ENCODE results near the gene SSC5D. TPM values are rescaled to one million over a fixed set of nuclear protein-coding genes. Genes with fewer than 3 reads are reported as not detected.

The SSC5D gene
- total RNA-seq, 2 experiments from 2014 or later: 0.50 to 2.7 TPM

DNA sequence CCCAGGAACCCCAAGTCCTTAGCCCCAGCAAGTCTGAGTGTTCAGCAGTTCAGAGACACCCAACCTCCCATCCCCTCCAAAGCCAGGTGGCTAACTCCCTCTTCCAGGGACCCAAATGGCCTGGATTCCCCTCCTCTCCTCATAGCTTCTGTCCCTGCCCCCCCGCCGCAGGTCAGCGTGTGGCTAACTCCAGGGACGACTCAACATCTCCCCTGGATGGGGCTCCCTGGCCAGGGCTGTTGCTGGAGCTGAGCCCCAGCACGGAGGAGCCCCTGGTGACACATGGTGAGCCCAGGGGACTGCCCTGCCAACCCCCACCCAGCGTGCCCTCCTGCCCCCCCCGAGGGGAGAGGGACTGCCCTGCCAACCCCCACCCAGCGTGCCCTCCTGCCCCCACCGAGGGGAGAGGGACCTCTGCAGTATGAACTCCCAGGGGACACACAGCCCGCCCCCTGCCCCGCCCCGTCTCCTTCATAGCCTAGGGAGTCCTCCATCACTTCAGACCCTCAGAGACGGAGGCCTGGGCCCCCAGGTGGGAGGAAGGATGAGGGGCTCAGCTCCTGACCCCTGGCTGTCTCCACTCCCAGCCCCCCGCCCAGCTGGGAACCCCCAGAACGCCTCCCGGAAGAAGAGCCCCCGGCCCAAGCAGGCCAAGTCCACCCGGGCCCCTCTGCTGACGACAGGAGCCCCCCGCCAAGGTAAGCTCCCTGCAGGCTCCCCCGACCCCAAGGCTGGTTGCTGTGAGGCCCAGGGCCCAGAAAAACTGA lies 1.7 kb downstream of the SSC5D start:
- Histone ChIP-seq H3K4me3 (ENCODE audit: low read depth, low read length, poor library complexity, severe bottlenecking) (no peak overlapping the region), H2AFZ (ENCODE audit: low read length) (no peak overlapping the region), H3K9me3 (ENCODE audit: low read length) (no peaks in the 10 kb centered on the region), H3K79me2 (ENCODE audit: insufficient read depth, low read depth, low read length) (no peaks in the 10 kb centered on the region), H3K4me1 (ENCODE audit: insufficient read depth, low read length, poor library complexity, severe bottlenecking) (peaks cover 26% of the 10 kb centered on the region), H3K4me2 (ENCODE audit: low read length) (no peak overlapping the region), H4K20me1 (ENCODE audit: insufficient read depth, low read length) (no peaks in the 10 kb centered on the region), H3K36me3 (ENCODE audit: insufficient read depth, low read length) (no peaks in the 10 kb centered on the region), H3K9me2 (ENCODE audit: insufficient read depth, low read length) (no peaks in the 10 kb centered on the region), H3K27ac (ENCODE audit: low read depth, low read length, poor library complexity, severe bottlenecking) (no peak overlapping the region)
- no peak for DNase-seq (ENCODE audit: low spot score)
- CTCF ChIA-PET (ENCODE audit: unreplicated experiment): no interaction called here
- POLR2A ChIA-PET: no interaction called here
- intact Hi-C loops (cut with micrococcal nuclease; ENCODE audit: unreplicated experiment): no loop called here
- no peak for TF ChIP-seq EZH2phosphoT487 (IDR thresholded peaks at IDR 0.05; ENCODE audit: borderline replicate concordance, low read depth, low read length)
- BruUV-seq (replicated peaks): no TSS peak

DNA sequence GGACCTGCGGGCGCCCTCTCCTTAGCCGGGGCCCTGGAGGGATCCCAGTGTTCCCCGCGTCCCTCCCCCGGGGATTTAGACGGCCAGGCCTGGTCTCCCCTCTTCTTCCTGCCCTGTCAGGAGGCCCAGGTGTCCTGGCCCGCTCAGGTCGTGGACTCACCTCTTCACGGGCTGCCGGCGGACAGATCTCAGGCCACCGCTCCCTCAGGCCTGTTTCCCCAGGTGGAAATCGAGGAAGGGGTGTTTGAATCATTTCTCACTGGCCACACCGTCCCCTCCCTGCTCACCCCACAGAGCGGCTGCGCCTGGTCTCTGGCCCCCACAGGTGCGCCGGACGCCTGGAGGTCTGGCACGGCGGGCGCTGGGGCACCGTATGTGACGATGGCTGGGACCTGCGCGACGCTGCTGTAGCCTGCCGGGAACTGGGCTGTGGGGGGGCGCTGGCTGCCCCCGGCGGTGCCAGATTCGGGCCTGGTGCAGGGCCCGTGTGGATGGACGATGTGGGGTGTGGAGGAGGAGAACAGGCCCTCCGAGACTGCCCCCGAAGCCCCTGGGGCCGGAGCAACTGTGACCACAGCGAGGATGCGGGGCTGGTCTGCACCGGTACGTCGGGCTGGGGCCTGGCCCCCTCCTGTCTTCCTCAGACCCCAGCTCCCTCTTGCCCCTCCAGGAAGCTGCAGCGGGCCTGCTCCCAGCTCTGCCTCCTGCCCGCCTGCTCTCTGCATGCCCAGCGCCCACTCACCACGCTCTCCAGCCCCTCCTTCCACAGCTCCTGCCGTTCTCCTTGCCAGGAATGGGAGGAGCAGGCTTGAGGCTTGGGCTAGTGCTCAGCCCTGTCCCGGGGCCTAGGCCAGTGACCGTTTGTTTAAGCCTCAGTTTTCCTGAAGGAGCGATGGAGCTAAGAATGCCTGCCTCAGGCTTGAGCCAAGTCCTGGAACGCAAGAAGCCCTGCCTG lies 2.5 kb downstream of the SSC5D start:
- Histone ChIP-seq H3K4me1 (ENCODE audit: insufficient read depth, low read length, poor library complexity, severe bottlenecking) (peaks cover 23% of the 10 kb centered on the region), H3K27ac (ENCODE audit: low read depth, low read length, poor library complexity, severe bottlenecking) (no peak overlapping the region), H3K9me2 (ENCODE audit: insufficient read depth, low read length) (no peaks in the 10 kb centered on the region), H2AFZ (ENCODE audit: low read length) (no peak overlapping the region), H3K4me2 (ENCODE audit: low read length) (no peak overlapping the region), H3K79me2 (ENCODE audit: insufficient read depth, low read depth, low read length) (no peaks in the 10 kb centered on the region), H3K9me3 (ENCODE audit: low read length) (no peaks in the 10 kb centered on the region), H4K20me1 (ENCODE audit: insufficient read depth, low read length) (no peaks in the 10 kb centered on the region), H3K36me3 (ENCODE audit: insufficient read depth, low read length) (no peaks in the 10 kb centered on the region), H3K4me3 (ENCODE audit: low read depth, low read length, poor library complexity, severe bottlenecking) (no peak overlapping the region)
- CTCF ChIA-PET (ENCODE audit: unreplicated experiment): no interaction called here
- intact Hi-C loops (cut with micrococcal nuclease; ENCODE audit: unreplicated experiment): no loop called here
- POLR2A ChIA-PET: no interaction called here
- DNase-seq (ENCODE audit: low spot score): no peak
- no TSS peak for BruUV-seq (replicated peaks)
- TF ChIP-seq, protein P1, sequence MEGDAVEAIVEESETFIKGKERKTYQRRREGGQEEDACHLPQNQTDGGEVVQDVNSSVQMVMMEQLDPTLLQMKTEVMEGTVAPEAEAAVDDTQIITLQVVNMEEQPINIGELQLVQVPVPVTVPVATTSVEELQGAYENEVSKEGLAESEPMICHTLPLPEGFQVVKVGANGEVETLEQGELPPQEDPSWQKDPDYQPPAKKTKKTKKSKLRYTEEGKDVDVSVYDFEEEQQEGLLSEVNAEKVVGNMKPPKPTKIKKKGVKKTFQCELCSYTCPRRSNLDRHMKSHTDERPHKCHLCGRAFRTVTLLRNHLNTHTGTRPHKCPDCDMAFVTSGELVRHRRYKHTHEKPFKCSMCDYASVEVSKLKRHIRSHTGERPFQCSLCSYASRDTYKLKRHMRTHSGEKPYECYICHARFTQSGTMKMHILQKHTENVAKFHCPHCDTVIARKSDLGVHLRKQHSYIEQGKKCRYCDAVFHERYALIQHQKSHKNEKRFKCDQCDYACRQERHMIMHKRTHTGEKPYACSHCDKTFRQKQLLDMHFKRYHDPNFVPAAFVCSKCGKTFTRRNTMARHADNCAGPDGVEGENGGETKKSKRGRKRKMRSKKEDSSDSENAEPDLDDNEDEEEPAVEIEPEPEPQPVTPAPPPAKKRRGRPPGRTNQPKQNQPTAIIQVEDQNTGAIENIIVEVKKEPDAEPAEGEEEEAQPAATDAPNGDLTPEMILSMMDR (conservative IDR thresholded peaks at IDR 0.05; ENCODE audit: low read length): no peak
- TF ChIP-seq EZH2phosphoT487 (IDR thresholded peaks at IDR 0.05; ENCODE audit: borderline replicate concordance, low read depth, low read length): no peak

DNA sequence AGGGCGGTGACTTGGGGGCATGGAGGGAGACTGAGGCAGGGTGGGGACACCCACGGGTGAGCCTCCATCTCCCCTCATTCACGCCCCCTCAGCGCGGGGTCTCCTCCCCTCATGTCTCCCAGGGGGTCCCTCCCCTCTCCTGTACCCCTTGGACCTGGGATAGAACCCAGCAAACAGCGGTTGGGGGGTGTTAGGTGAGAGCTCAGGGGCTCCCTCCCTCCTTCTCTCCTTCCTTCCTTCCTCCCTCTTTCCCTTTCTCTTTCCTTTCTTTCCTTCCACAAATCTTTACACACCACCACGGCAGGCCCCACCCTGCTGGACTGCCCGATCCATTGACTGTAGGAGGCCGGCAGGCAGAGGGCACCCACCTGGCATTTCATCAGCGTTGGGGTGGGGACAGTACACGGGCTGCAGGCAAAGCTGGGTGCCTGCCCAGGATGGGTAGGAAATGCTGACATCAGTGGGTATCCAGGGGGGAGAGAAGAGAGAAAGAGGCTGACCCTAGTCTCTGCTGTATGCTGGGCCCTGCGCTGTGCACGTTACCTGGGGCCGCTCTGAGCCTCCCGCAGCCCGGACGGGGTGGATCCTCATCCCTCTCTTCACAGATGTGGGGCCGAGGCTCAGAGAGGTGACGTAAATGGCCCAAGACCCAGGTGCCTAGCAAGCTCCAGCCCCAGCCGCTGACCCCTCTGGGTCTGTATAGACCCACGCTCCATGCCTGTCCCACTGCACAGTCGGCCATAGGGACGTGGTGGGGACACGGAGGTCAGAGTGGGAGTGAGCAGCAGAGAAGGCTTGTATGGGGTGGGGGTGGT lies 3.5 kb downstream of the SSC5D start:
- Histone ChIP-seq H3K79me2 (ENCODE audit: insufficient read depth, low read depth, low read length) (no peaks in the 10 kb centered on the region), H3K36me3 (ENCODE audit: insufficient read depth, low read length) (no peaks in the 10 kb centered on the region), H4K20me1 (ENCODE audit: insufficient read depth, low read length) (no peaks in the 10 kb centered on the region), H3K4me2 (ENCODE audit: low read length) (no peak overlapping the region), H3K4me1 (ENCODE audit: insufficient read depth, low read length, poor library complexity, severe bottlenecking) (peaks cover 17% of the 10 kb centered on the region), H3K4me3 (ENCODE audit: low read depth, low read length, poor library complexity, severe bottlenecking) (no peak overlapping the region), H3K9me2 (ENCODE audit: insufficient read depth, low read length) (no peaks in the 10 kb centered on the region), H3K27ac (ENCODE audit: low read depth, low read length, poor library complexity, severe bottlenecking) (no peak overlapping the region), H3K9me3 (ENCODE audit: low read length) (no peaks in the 10 kb centered on the region), H2AFZ (ENCODE audit: low read length) (no peak overlapping the region)
- intact Hi-C loops (cut with micrococcal nuclease; ENCODE audit: unreplicated experiment): no loop called here
- CTCF ChIA-PET (ENCODE audit: unreplicated experiment): no interaction called here
- TF ChIP-seq, protein P1 (conservative IDR thresholded peaks at IDR 0.05; ENCODE audit: low read length): no peak
- no peak for TF ChIP-seq EZH2phosphoT487 (IDR thresholded peaks at IDR 0.05; ENCODE audit: borderline replicate concordance, low read depth, low read length)
- no TSS peak for BruUV-seq (replicated peaks)
- POLR2A ChIA-PET: no interaction called here
- no peak for DNase-seq (ENCODE audit: low spot score)

Data from OCI-LY7 (cell line).